DOHH2 (cell line): ENCODE data around the gene SLC25A27.

Experiments used
- H3F3A ChIP-seq: fragments of 200-600 bp; sonication (generic), shearing (Covaris generic); 2 replicates; pipeline ENCODE4 v1.6.0; 2016; ENCODE audit warnings: antibody characterized with exemption, mild to moderate bottlenecking; ENCODE audit not compliant: control insufficient read depth, insufficient read depth
- H3K27ac ChIP-seq: fragments of 200-600 bp; sonication (generic); 2 replicates; pipeline ENCODE4 v1.5.1; 2014; ENCODE audit warnings: low read depth, mild to moderate bottlenecking, low read length, moderate library complexity
- H3K27me3 ChIP-seq: fragments of 200-600 bp; sonication (generic); 2 replicates; pipeline ENCODE4 v1.6.1; 2014; ENCODE audit warnings: mild to moderate bottlenecking, low read length, mixed read lengths; ENCODE audit not compliant: control insufficient read depth
- H3K36me3 ChIP-seq: fragments of 200-600 bp; sonication (generic); 2 replicates; pipeline ENCODE4 v1.6.1; 2014; ENCODE audit warnings: mild to moderate bottlenecking, low read length, moderate library complexity, mixed read lengths; ENCODE audit not compliant: control insufficient read depth
- H3K4me1 ChIP-seq: fragments of 200-600 bp; sonication (generic); 2 replicates; pipeline ENCODE4 v1.6.1; 2014; ENCODE audit warnings: mild to moderate bottlenecking, low read length, mixed read lengths; ENCODE audit not compliant: control insufficient read depth
- H3K4me2 ChIP-seq: fragments of 200-600 bp; sonication (generic); 2 replicates; pipeline ENCODE4 v1.6.0; 2014; ENCODE audit warnings: mild to moderate bottlenecking, low read length, moderate library complexity
- H3K4me3 ChIP-seq: fragments of 200-600 bp; sonication (generic); 2 replicates; pipeline ENCODE4 v1.5.1; 2014; ENCODE audit warnings: mild to moderate bottlenecking, low read length, mixed read lengths
- H3K79me2 ChIP-seq: fragments of 200-600 bp; sonication (generic); 2 replicates; pipeline ENCODE4 v1.6.1; 2014; ENCODE audit warnings: mild to moderate bottlenecking, low read length, mixed read lengths; ENCODE audit not compliant: control insufficient read depth
- H3K9me2 ChIP-seq: fragments of 200-600 bp; sonication (generic); replicated peaks from 2 replicates; pipeline ENCODE4 v1.6.1; 2014; ENCODE audit warnings: mild to moderate bottlenecking, low read length, mixed read lengths; ENCODE audit not compliant: control insufficient read depth
- H3K9me3 ChIP-seq: fragments of 200-600 bp; sonication (generic); 2 replicates; pipeline ENCODE4 v1.6.1; 2014; ENCODE audit warnings: antibody characterized with exemption, low read length, mixed read lengths; ENCODE audit not compliant: control insufficient read depth, insufficient read depth
- H4K20me1 ChIP-seq: fragments of 200-600 bp; sonication (generic); 2 replicates; pipeline ENCODE4 v1.6.0; 2014; ENCODE audit warnings: low read depth, mild to moderate bottlenecking, antibody characterized with exemption, low read length, moderate library complexity; ENCODE audit not compliant: control insufficient read depth, insufficient read depth
- CTCF ChIP-seq: fragments of 200-600 bp; sonication (generic); IDR thresholded peaks from one replicate; pipeline ENCODE4 v1.5.1; 2014; ENCODE audit warnings: antibody characterized with exemption, mild to moderate bottlenecking, low read depth, low read length; ENCODE audit not compliant: poor library complexity, severe bottlenecking
- EZH2phosphoT487 ChIP-seq: fragments of 200-600 bp; sonication (generic); IDR thresholded peaks from 2 replicates; pipeline ENCODE4 v1.6.1; 2017; ENCODE audit warnings: borderline replicate concordance, mild to moderate bottlenecking, antibody characterized with exemption, low read length, moderate library complexity, mixed read lengths

Gene SLC25A27

GRCh38 chr6:46704562-46704961, 51.8 kb downstream of the SLC25A27 start:
- Histone ChIP-seq H3K4me2 (0 out of 2 replicates have a peak overlapping the region, but pooled peaks have one; percentile 3), H3K9me3 (no peaks in the 10 kb centered on the region), H3K4me3 (no peak overlapping the region), H3K4me1 (peaks cover 3% of the 10 kb centered on the region; the same call in 1 of the 2 replicates), H3K27me3 (no peaks in the 10 kb centered on the region), H3K79me2 (no peaks in the 10 kb centered on the region), H3F3A (no peaks in the 10 kb centered on the region), H3K36me3 (no peaks in the 10 kb centered on the region), H4K20me1 (no peaks in the 10 kb centered on the region), H3K27ac (no peak overlapping the region), H3K9me2 (no peaks in the 10 kb centered on the region)
- TF ChIP-seq EZH2phosphoT487 = no peak
- peak; percentile 35 for TF ChIP-seq CTCF

- Histone ChIP-seq H3K36me3 (no peaks in the 10 kb centered on the region), H4K20me1 (no peaks in the 10 kb centered on the region), H3K9me2 (no peaks in the 10 kb centered on the region), H3K9me3 (no peaks in the 10 kb centered on the region), H3K79me2 (no peaks in the 10 kb centered on the region), H3K4me1 (peaks cover 3% of the 10 kb centered on the region; the same call in 1 of the 2 replicates), H3K27ac (no peak overlapping the region), H3F3A (no peaks in the 10 kb centered on the region), H3K4me3 (no peak overlapping the region), H3K4me2 (no peak overlapping the region), H3K27me3 (no peaks in the 10 kb centered on the region)
- TF ChIP-seq CTCF (no peak), EZH2phosphoT487 (no peak)
Measured at GRCh38 chr6:46706464-46706863, 53.7 kb downstream of the SLC25A27 start.

- Histone ChIP-seq H3K36me3 (no peaks in the 10 kb centered on the region), H3K9me3 (no peaks in the 10 kb centered on the region), H4K20me1 (no peaks in the 10 kb centered on the region), H3F3A (no peaks in the 10 kb centered on the region), H3K9me2 (no peaks in the 10 kb centered on the region; the same call in 1 of the 2 replicates), H3K27me3 (no peaks in the 10 kb centered on the region), H3K27ac (no peak overlapping the region), H3K79me2 (no peaks in the 10 kb centered on the region), H3K4me3 (no peak overlapping the region), H3K4me1 (no peaks in the 10 kb centered on the region), H3K4me2 (no peak overlapping the region)
- TF ChIP-seq EZH2phosphoT487 = no peak
- TF ChIP-seq CTCF = no peak
Measured at GRCh38 chr6:46711491-46711890, 58.7 kb downstream of the SLC25A27 start.
